HuH-7 (cell line): ENCODE data around the gene TMEM132E.

Experiments used
- DNase-seq: peaks from one replicate; pipeline ENCODE4 v3.0.0; 2011; ENCODE audit warnings: low spot score

Gene TMEM132E

GRCh38 chr17:34570506-34570905, 8.9 kb upstream of the TMEM132E start:
- no peak for DNase-seq

GRCh38 chr17:34571428-34572130, 7.8 kb upstream of the TMEM132E start:
- no peak for DNase-seq

GRCh38 chr17:34572483-34572882, 6.9 kb upstream of the TMEM132E start:
- DNase-seq, result no peak

GRCh38 chr17:34575182-34575581, 4.2 kb upstream of the TMEM132E start:
- no peak for DNase-seq

GRCh38 chr17:34578016-34578415, 1.4 kb upstream of the TMEM132E start:
- DNase-seq, result no peak

- no peak for DNase-seq
Measured at GRCh38 chr17:34578656-34579016, 746 bp upstream of the TMEM132E start.

- DNase-seq, result no peak
Measured at GRCh38 chr17:34579979-34580684, 750 bp downstream of the TMEM132E start.

GRCh38 chr17:34580685-34581445, 1.5 kb downstream of the TMEM132E start:
- DNase-seq, result no peak

- no peak for DNase-seq
Measured at GRCh38 chr17:34581446-34582184, 2.2 kb downstream of the TMEM132E start.

GRCh38 chr17:34582185-34582900, 3.0 kb downstream of the TMEM132E start:
- no peak for DNase-seq

- DNase-seq, result no peak
Measured at GRCh38 chr17:34582901-34583245, 3.5 kb downstream of the TMEM132E start.

GRCh38 chr17:34584805-34585416, 5.5 kb downstream of the TMEM132E start:
- DNase-seq, result peak; percentile 26

- DNase-seq, result no peak
Measured at GRCh38 chr17:34586346-34586846, 7.0 kb downstream of the TMEM132E start.

GRCh38 chr17:34588266-34588665, 8.9 kb downstream of the TMEM132E start:
- DNase-seq, result no peak

- DNase-seq, result no peak
Measured at GRCh38 chr17:34589120-34589965, 10.0 kb downstream of the TMEM132E start.

- no peak for DNase-seq
Measured at GRCh38 chr17:34592002-34592401, 12.6 kb downstream of the TMEM132E start.

GRCh38 chr17:34596920-34597319, 17.5 kb downstream of the TMEM132E start:
- DNase-seq, result no peak

- no peak for DNase-seq
Measured at GRCh38 chr17:34598161-34598776, 18.9 kb downstream of the TMEM132E start.

- no peak for DNase-seq
Measured at GRCh38 chr17:34601416-34601815, 22.0 kb downstream of the TMEM132E start.

- no peak for DNase-seq
Measured at GRCh38 chr17:34603974-34604373, 24.6 kb downstream of the TMEM132E start.
